Heart left ventricle (tissue), 16 donors: ENCODE measurements around the gene KCNMA1. TPM values are rescaled to one million over a fixed set of nuclear protein-coding genes. Genes with fewer than 3 reads are reported as not detected.

Experiments
- ATAC-seq, 4 donors: fragments of 200-7000 bp; cut with Tn5 transposase; one replicate each; pipeline ENCODE4 v1.9.1; 2020 to 2022; ENCODE audit warnings: moderate library complexity in 4 of 4, mild to moderate bottlenecking in 3 of 4, moderate number of reproducible peaks in 1 of 4
- DNase-seq, 5 donors: peaks; one replicate each; pipeline ENCODE4 v3.0.0-alpha.2; 2020
- H3K27ac ChIP-seq, 12 donors: fragments of 200-600 bp; sonication (generic) in 4 of 12; one replicate each; pipeline versions ENCODE4 v1.5.0 to v1.8.0; 2016 to 2022; ENCODE audit warnings: mild to moderate bottlenecking in 2 of 12
- H3K27me3 ChIP-seq, 9 donors: fragments of 200-600 bp; sonication (generic) in 2 of 9; one replicate each; pipeline versions ENCODE4 v1.5.1 to v1.8.0; 2016 to 2022; ENCODE audit warnings: mild to moderate bottlenecking in 3 of 9
- H3K36me3 ChIP-seq, 9 donors: fragments of 200-600 bp; sonication (generic) in 2 of 9; one replicate each; pipeline versions ENCODE4 v1.5.0 to v1.8.0; 2018 to 2022; ENCODE audit warnings: mild to moderate bottlenecking in 2 of 9
- H3K4me1 ChIP-seq, 12 donors: fragments of 200-600 bp; sonication (generic) in 4 of 12; one replicate each; pipeline versions ENCODE4 v1.5.0 to v1.8.0; 2016 to 2022; ENCODE audit warnings: mild to moderate bottlenecking in 3 of 12
- H3K4me3 ChIP-seq, 12 donors: fragments of 200-600 bp; sonication (generic) in 4 of 12; one replicate each; pipeline versions ENCODE4 v1.5.0 to v1.8.0; 2017 to 2022; ENCODE audit warnings: mild to moderate bottlenecking in 9 of 12, moderate library complexity in 4 of 12
- H3K9me3 ChIP-seq, 12 donors: fragments of 200-600 bp; sonication (generic) in 4 of 12; one replicate each; pipeline versions ENCODE4 v1.5.0 to v1.8.0; 2016 to 2022; ENCODE audit warnings: mild to moderate bottlenecking in 1 of 12
- POLR2A ChIP-seq, 2 donors: fragments of 450-650 bp; IDR thresholded peaks; one replicate each; pipeline ENCODE4 v1.6.1; 2017; ENCODE audit warnings: antibody characterized with exemption in 2 of 2, mild to moderate bottlenecking in 2 of 2, moderate library complexity in 2 of 2
- WGBS, 4 donors: extraction: QIAGEN DNeasy Blood & Tissue Kit in 2 of 4; methylation state at CpG; one replicate each; pipeline versions ENCODE4 v1.1.5 to v1.1.7; 2013 to 2018; 5-methylcytosine and 5-hydroxymethylcytosine counted together
- intact Hi-C, 10 donors: fragments of 100-400 bp; cut with DNase I; formaldehyde crosslinking; loops; one replicate each; pipeline versions ENCODE4 v1.11.1 to v1.14.2; 2022
- polyA plus RNA-seq, 2 donors: library from polyadenylated mRNA; stranded (reverse); fragments of 200-250 nt; gene quantifications; one replicate each; pipeline ENCODE4 v1.2.3, GENCODE V29; 2013
- total RNA-seq, 9 donors: library from RNA; depleted of rRNA in 2 of 9; stranded (reverse); fragments of >200 nt in 2 of 9; fragmentation: NEBNext Ultra II Directional in 3 of 9; extraction: Animal tissue kit (Norgen Biotek cat#: 25700) in 3 of 9; gene quantifications; one replicate each; pipeline versions ENCODE4 v1.1.0 to v1.2.4, GENCODE V29; 2016 to 2023
- TF ChIP-seq, protein P1 (sequence below), 12 donors: fragments of 200-600 bp; sonication (generic) in 4 of 12; IDR thresholded peaks; one replicate each; pipeline versions ENCODE4 v1.5.0 to v1.8.0; 2018 to 2022; ENCODE audit warnings: antibody characterized with exemption in 12 of 12, mild to moderate bottlenecking in 5 of 12
- donor health status: ischemic (EF 13 %, LVEDD 7.1; RV severe dilation, severe dysfunction).
- donor health status: healthy with polysubstance abuse.
- donor health status: DM: no; HTN: yes; CAD: no.
- donor health status: DM: no; HTN: no; CAD: no.
- donor health status: ischemic (EF 25% LVEDD 6.9; RV normal size, moderate dysfunction).
- donor health status: ischemic (EF 25% LVEDD 5.7; RV mildly dilated, moderate dysfunction).
- donor health status: healthy.
- donor health status: DM: yes; HTN: yes; CAD: no.
- donor health status: ischemic (EF 35%, LVEDD 5.7; RV mildly dilated, moderate dysfunction).
- donor health status: nonischemic (EF 11% LVEDD 7.7; RV severe dilation, severe dysfunction).
- donor health status: DM: yes; HTN: yes; CAD: no.
- donor health status: PGD.
- donor health status: ischemic (EF 29% LVEDD 5.4; RV normal size, mild dysfunction).
- donor health status: nonischemic (EF 23%, LVEDD 6.1; RV moderate dilation, normal function).

KCNMA1 gene
- total and polyA plus RNA-seq, 11 donors, result 0.39 to 8.7 (median 1.7) TPM

DNA sequence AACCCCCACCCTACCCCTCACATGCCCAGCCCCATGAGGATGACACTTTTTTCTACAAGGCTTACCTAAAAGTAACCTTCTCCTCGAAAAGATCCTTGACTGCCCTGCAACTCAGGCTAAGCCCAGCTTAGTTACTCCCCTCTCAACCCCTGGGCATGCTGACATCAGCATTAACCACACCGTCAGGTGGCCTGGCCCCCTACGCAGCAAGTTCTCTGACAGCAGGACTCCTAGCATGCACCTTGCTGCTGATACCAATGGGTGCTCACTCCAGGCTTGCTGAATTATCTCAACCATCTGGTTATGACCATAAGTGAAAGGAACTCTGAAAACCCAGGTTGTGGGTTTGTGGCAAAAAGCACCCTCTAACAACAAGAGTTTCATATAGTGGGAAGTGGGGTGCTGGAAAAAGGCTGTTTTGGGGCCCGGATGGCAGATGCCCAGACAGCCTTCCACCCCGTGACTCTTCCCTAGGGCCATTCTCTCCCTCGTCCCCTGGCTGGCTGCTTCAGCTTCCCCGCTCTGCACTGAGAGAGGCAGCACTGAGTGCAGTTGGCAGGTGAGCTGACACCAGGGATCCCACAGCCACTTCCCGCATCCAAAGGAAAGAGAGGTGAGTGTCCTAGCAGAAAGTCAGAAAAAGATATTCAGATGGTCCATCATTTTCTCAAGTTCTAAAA lies 518.9 kb downstream of the KCNMA1 start:
- DNase-seq (no peak), ATAC-seq (no peak)
- Histone ChIP-seq H3K4me3 (no peak overlapping the region), H3K4me1 (no peaks in the 10 kb centered on the region), H3K27ac (no peak overlapping the region), H3K27me3 (peaks cover 0 to 9% (median 0%) of the 10 kb centered on the region in 9 donors), H3K9me3 (no peaks in the 10 kb centered on the region), H3K36me3 (no peaks in the 10 kb centered on the region)
- 73 to 88% (median 79%) methylated on average over 8 of the region's 8 CpGs for WGBS, 4 donors
- intact Hi-C loops, result loop anchor here in 1 of 10 donors (10.0 kb wide), 1 partner anchor 114 kb away; no protein-coding TSS in a partner anchor
- TF ChIP-seq, protein P1, sequence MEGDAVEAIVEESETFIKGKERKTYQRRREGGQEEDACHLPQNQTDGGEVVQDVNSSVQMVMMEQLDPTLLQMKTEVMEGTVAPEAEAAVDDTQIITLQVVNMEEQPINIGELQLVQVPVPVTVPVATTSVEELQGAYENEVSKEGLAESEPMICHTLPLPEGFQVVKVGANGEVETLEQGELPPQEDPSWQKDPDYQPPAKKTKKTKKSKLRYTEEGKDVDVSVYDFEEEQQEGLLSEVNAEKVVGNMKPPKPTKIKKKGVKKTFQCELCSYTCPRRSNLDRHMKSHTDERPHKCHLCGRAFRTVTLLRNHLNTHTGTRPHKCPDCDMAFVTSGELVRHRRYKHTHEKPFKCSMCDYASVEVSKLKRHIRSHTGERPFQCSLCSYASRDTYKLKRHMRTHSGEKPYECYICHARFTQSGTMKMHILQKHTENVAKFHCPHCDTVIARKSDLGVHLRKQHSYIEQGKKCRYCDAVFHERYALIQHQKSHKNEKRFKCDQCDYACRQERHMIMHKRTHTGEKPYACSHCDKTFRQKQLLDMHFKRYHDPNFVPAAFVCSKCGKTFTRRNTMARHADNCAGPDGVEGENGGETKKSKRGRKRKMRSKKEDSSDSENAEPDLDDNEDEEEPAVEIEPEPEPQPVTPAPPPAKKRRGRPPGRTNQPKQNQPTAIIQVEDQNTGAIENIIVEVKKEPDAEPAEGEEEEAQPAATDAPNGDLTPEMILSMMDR (IDR thresholded peaks at IDR 0.05), result no peak
- TF ChIP-seq POLR2A (IDR thresholded peaks at IDR 0.05), result no peak

DNA sequence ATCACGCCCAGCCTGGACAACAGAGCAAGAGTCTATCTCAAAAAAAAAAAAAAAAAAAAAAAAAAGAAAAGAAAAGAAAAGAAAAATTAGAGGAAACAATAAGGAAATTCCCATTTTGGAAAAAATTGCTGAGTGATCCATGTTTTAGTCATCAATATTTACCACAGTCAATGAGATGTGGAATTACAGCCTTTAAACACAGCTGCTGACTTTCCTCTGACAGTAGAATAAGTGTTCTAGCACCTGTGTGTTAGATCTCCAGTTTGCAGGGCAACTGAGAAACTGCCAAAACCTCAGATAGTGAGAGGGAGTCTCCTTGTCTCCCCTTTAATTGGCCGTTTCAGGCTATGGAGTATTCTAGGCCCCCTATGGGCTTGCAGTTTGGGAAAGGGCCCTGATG lies 520.1 kb downstream of the KCNMA1 start:
- WGBS, 4 donors, result 84 to 92% (median 88%) methylated on average over 2 of the region's 2 CpGs
- no peaks in the 10 kb centered on the region for H3K9me3 ChIP-seq
- no peaks in the 10 kb centered on the region for H3K4me1 ChIP-seq
- H3K36me3 ChIP-seq, result no peaks in the 10 kb centered on the region
- DNase-seq, result no peak
- no peak overlapping the region for H3K4me3 ChIP-seq
- TF ChIP-seq, protein P1 (IDR thresholded peaks at IDR 0.05), result no peak
- no peak for TF ChIP-seq POLR2A (IDR thresholded peaks at IDR 0.05)
- ATAC-seq, result no peak
- H3K27ac ChIP-seq, result no peak overlapping the region
- intact Hi-C loops, result loop anchor here in 1 of 10 donors (10.0 kb wide), 1 partner anchor 113 kb away; no protein-coding TSS in a partner anchor
- H3K27me3 ChIP-seq, result peaks cover 0 to 9% (median 0%) of the 10 kb centered on the region in 9 donors

DNA sequence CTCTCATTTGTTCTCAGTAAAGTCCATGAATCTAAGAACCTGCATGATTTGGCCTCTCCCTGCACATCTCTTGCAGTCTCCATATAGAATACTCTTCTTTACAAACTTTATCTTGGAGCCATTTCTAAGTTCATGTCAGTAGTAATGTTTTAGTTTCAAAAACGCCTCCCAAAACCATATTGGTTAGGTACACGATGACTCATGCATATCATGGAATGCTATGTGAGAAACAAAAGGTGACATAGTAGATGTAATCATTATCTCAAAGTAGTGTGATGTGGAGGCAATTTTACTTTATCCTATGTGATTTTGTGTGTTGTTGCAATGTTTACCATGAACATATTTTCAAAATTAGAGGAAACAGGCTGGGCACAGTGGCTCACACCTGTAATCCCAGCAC lies 520.7 kb downstream of the KCNMA1 start:
- no peak for DNase-seq
- 85 to 90% (median 88%) methylated on average over 2 of the region's 2 CpGs for WGBS, 4 donors

More for the DNA sequence above, 520.7 kb downstream of the KCNMA1 start:
- no peak for ATAC-seq
- intact Hi-C loops, result loop anchor here in 1 of 10 donors (10.0 kb wide), 1 partner anchor 112 kb away; no protein-coding TSS in a partner anchor
- TF ChIP-seq POLR2A (IDR thresholded peaks at IDR 0.05), result no peak
- TF ChIP-seq, protein P1 (IDR thresholded peaks at IDR 0.05), result no peak
- H3K36me3 ChIP-seq, result no peaks in the 10 kb centered on the region
- peaks cover 0 to under 1% (median 0%) of the 10 kb centered on the region in 12 donors for H3K4me1 ChIP-seq
- no peaks in the 10 kb centered on the region for H3K9me3 ChIP-seq
- H3K27me3 ChIP-seq, result peaks cover 0 to 9% (median 0%) of the 10 kb centered on the region in 9 donors
- no peak overlapping the region for H3K27ac ChIP-seq
- no peak overlapping the region for H3K4me3 ChIP-seq
